ENCODE data around the gene EIF5AL1. TPM values are rescaled to one million over a fixed set of nuclear protein-coding genes. Genes with fewer than 3 reads are reported as not detected.

EIF5AL1 gene
- total and polyA plus RNA-seq, 2 of the 8 experiments (the other 6 are each of a cell fraction or from before 2014, with no cell fraction given), result 1.7 to 2.2 TPM

DNA sequence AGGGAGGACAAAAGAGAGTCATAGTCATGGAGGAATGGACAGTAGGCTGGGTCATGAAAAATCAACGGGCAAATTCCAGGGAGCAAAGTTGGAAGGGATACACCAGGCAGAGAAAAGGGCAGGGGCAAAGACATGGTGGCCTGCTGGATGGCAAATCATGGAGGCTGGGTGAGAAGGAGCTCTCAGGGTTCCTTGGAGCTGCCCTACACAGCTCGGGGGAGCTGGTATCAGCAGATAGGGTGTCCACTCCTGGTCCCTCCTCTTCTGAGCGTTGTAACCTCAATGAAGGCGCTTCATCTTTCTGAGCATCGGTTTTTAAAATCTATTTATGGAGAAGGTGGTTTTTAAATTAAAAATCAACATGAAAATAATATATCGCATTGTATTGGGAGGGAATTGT lies 27.9 kb upstream of the EIF5AL1 start (continued):
- TF ChIP-seq MAFK (IDR thresholded peaks at IDR 0.05; ENCODE audit: low read depth, low read length), result no peak
- TF ChIP-seq BCL11A (IDR thresholded peaks at IDR 0.05; ENCODE audit: low read depth in 2 of 2, low read length in 2 of 2), result no peak
- no peak for TF ChIP-seq ATF3 (IDR thresholded peaks at IDR 0.05; ENCODE audit: insufficient read depth, low read depth, low read length)
- no peak for TF ChIP-seq TAF1 (IDR thresholded peaks at IDR 0.05; ENCODE audit: low read depth, low read length)
- no peak for TF ChIP-seq RXRA (IDR thresholded peaks at IDR 0.05; ENCODE audit: insufficient read depth, low read depth, low read length)
- no peak for TF ChIP-seq SUZ12 (IDR thresholded peaks at IDR 0.05; ENCODE audit: low read length)
- no peak for TF ChIP-seq RAD21 (IDR thresholded peaks at IDR 0.05 in 1 of 2, conservative IDR thresholded peaks at IDR 0.05 in 1 of 2; ENCODE audit: low read depth in 2 of 2, low read length in 2 of 2)
